Activated naive CD8-positive, alpha-beta T cell treated with anti-CD3 and anti-CD28 coated beads, Interleukin-2, amount 50 U/mL, for 24 hours (primary cell): Measurements from ENCODE around the gene SERPINI1.

Source experiments
- ATAC-seq: fragments of 150-1000 bp; cut with Tn5 transposase; one replicate; pipeline ENCODE4 v1.10.0; 2021
- DNase-seq: peaks from one replicate; pipeline ENCODE4 v3.0.0; 2021
- H3K27ac Mint-ChIP-seq: one replicate; pipeline ENCODE4 v1.8.0; 2021; ENCODE audit warnings: mild to moderate bottlenecking, mixed read lengths
- H3K27me3 Mint-ChIP-seq: one replicate; pipeline ENCODE4 v1.8.0; 2021; ENCODE audit warnings: mixed read lengths
- H3K36me3 Mint-ChIP-seq: one replicate; pipeline ENCODE4 v1.8.0; 2021; ENCODE audit warnings: low read depth, mixed read lengths
- H3K4me1 Mint-ChIP-seq: one replicate; pipeline ENCODE4 v1.8.0; 2021; ENCODE audit warnings: mixed read lengths
- H3K4me3 Mint-ChIP-seq: one replicate; pipeline ENCODE4 v1.8.0; 2021; ENCODE audit warnings: mild to moderate bottlenecking, moderate library complexity, mixed read lengths
- H3K9me3 Mint-ChIP-seq: one replicate; pipeline ENCODE4 v1.8.0; 2021; ENCODE audit warnings: mixed read lengths

Gene SERPINI1

GRCh38 chr3:167835953-167836352 lies 100.4 kb downstream of the SERPINI1 start:
- ATAC-seq: no peak
- Mint-ChIP-seq H3K9me3 (no peaks in the 10 kb centered on the region), H3K36me3 (no peaks in the 10 kb centered on the region), H3K27me3 (no peaks in the 10 kb centered on the region), H3K4me1 (peaks cover 4% of the 10 kb centered on the region), H3K27ac (no peak overlapping the region), H3K4me3 (no peak overlapping the region)
- no peak for DNase-seq

DNA sequence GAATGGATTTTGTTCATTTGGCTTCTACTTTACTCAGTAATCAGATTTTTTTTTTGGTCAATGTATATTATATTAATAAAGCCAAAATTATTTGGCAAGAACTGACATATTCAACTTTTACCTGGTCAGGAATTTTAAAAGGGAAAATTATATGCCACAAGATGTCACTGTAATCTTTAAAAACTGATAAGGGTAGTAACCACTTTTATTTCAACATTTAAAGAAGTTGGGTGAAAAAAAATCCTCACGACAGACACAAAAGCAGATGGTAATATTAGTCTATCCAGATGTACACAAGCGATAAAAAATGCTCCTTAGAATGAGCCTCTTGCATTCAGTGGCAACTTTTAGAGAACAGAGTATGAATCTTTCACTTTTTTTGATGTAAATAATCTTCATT lies 101.9 kb downstream of the SERPINI1 start:
- DNase-seq: no peak
- H3K4me1 Mint-ChIP-seq: peaks cover 4% of the 10 kb centered on the region
- ATAC-seq: no peak
- no peaks in the 10 kb centered on the region for H3K36me3 Mint-ChIP-seq
- no peak overlapping the region for H3K4me3 Mint-ChIP-seq
- no peaks in the 10 kb centered on the region for H3K9me3 Mint-ChIP-seq
- no peak overlapping the region for H3K27ac Mint-ChIP-seq
- peaks cover 5% of the 10 kb centered on the region for H3K27me3 Mint-ChIP-seq

DNA sequence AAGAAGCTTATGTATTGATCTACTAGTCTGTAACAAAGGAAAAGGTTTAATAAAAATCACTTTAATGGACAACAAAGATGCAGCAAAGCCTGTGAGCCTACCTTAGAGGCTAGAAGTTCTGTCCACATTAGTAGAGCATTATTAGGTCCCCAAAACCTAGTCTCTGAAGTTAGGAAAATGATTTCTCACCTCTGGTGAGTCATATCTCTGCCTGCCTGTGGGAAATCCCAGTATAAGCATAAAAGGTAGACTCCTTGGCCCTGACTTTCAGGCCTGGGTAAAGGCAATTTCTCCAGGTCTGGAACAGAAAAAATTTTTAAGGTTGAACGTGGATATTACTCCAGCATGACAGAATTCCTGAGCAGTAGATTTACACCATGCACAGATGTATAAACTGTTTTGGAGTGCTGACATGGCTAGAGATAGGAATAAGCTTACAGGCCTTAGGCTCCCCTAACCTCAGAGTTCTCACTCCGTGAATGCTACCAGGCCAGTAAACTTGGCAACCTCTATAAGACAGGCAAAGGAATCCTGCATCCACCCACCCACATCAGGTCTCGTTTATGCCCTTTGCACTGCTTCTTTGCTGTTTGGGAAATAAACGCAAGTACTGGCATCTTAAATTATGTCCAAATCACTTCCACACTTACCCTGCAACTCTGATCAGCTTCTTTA lies 104.1 kb downstream of the SERPINI1 start:
- H3K4me1 Mint-ChIP-seq: peaks cover 10% of the 10 kb centered on the region
- no peak for ATAC-seq
- H3K36me3 Mint-ChIP-seq: no peaks in the 10 kb centered on the region
- H3K9me3 Mint-ChIP-seq: no peaks in the 10 kb centered on the region
- DNase-seq: no peak
- peaks cover 5% of the 10 kb centered on the region for H3K27me3 Mint-ChIP-seq
- no peak overlapping the region for H3K4me3 Mint-ChIP-seq
- no peak overlapping the region for H3K27ac Mint-ChIP-seq

GRCh38 chr3:167840247-167840646 lies 104.7 kb downstream of the SERPINI1 start:
- no peak for ATAC-seq
- peaks cover 10% of the 10 kb centered on the region for H3K4me1 Mint-ChIP-seq
- peaks cover 5% of the 10 kb centered on the region for H3K27me3 Mint-ChIP-seq
- H3K27ac Mint-ChIP-seq: no peak overlapping the region
- no peak overlapping the region for H3K4me3 Mint-ChIP-seq
- no peaks in the 10 kb centered on the region for H3K36me3 Mint-ChIP-seq
- no peaks in the 10 kb centered on the region for H3K9me3 Mint-ChIP-seq
- DNase-seq: no peak

DNA sequence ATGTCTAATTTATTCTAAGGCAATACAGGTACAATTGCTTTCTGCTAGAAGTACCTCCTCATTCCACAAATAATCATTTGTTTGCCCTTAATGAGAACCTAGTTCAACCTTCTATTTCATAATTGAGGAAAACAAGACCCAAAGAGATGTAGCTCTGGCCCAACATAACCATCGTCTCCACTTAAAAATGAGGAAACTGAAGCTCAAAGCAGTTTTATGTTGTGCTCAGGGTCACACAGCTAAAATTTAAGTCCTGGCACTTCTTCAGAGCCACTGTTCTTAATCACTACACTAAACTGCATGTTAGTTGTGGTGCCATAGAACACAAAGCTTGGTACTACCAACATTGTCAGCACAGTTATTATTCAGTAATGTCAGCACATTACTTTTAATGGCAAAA lies 108.0 kb downstream of the SERPINI1 start:
- Mint-ChIP-seq H3K27ac (no peak overlapping the region), H3K9me3 (peaks cover 4% of the 10 kb centered on the region), H3K27me3 (peaks cover 5% of the 10 kb centered on the region), H3K4me3 (no peak overlapping the region), H3K4me1 (peaks cover 10% of the 10 kb centered on the region), H3K36me3 (no peaks in the 10 kb centered on the region)
- no peak for DNase-seq
- no peak for ATAC-seq

GRCh38 chr3:167843886-167844285 lies 108.4 kb downstream of the SERPINI1 start:
- Mint-ChIP-seq H3K27me3 (peaks cover 5% of the 10 kb centered on the region), H3K9me3 (peaks cover 4% of the 10 kb centered on the region), H3K27ac (no peak overlapping the region), H3K4me3 (no peak overlapping the region), H3K36me3 (no peaks in the 10 kb centered on the region), H3K4me1 (peaks cover 8% of the 10 kb centered on the region)
- ATAC-seq (no peak), DNase-seq (no peak)

- Mint-ChIP-seq H3K36me3 (no peaks in the 10 kb centered on the region), H3K27ac (no peak overlapping the region), H3K27me3 (peaks cover 5% of the 10 kb centered on the region), H3K4me3 (no peak overlapping the region), H3K9me3 (peaks cover 4% of the 10 kb centered on the region), H3K4me1 (peaks cover 6% of the 10 kb centered on the region)
- DNase-seq (no peak), ATAC-seq (no peak)
Measured at GRCh38 chr3:167844528-167844927, 109.0 kb downstream of the SERPINI1 start.

DNA sequence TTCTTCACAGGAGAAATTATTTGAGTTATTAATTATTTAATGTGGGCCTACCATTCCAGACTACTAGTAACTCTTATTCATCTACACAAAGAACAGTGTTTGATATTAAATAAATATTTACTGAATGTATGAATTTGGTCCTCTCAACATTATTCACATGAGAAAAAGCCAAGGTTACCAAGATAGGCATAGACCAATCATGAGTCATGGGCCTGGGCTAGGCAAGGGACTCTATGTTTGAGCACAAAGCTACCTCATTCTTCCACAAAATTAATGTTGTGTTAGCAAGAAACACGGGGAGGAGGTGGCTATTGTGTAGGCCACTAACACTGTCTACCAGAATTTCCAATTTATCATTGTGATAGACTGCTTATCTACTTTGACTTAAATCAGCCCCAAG lies 115.7 kb downstream of the SERPINI1 start:
- Mint-ChIP-seq H3K4me1 (no peaks in the 10 kb centered on the region), H3K9me3 (peaks cover 4% of the 10 kb centered on the region), H3K4me3 (no peak overlapping the region), H3K36me3 (no peaks in the 10 kb centered on the region), H3K27ac (no peak overlapping the region), H3K27me3 (peaks cover 2% of the 10 kb centered on the region)
- no peak for ATAC-seq
- no peak for DNase-seq

DNA sequence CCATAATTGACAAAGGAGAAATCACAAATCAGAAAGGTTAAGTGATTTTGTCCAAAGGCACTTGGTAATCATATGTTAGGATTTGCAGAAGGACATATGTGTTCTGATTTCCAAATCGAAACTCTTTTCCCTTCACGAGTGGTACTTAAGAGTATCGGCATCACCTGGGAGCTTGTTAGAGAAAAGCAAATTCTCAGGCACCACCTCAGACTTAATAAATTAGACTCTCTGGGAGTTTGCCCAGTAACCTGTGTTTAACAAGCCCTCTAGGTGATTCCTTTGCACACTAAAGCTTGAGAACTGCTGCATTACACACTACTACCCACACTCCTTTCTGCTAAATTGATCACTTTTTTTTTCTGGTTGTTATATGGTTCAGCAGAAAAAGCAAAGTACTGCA lies 116.2 kb downstream of the SERPINI1 start:
- peaks cover 4% of the 10 kb centered on the region for H3K9me3 Mint-ChIP-seq
- no peaks in the 10 kb centered on the region for H3K4me1 Mint-ChIP-seq
- no peaks in the 10 kb centered on the region for H3K36me3 Mint-ChIP-seq
- DNase-seq (no peak), ATAC-seq (no peak)
- peaks cover 2% of the 10 kb centered on the region for H3K27me3 Mint-ChIP-seq
- H3K4me3 Mint-ChIP-seq: no peak overlapping the region
- no peak overlapping the region for H3K27ac Mint-ChIP-seq

GRCh38 chr3:167852216-167852615 lies 116.7 kb downstream of the SERPINI1 start:
- Mint-ChIP-seq H3K4me1 (no peaks in the 10 kb centered on the region), H3K27me3 (peaks cover 2% of the 10 kb centered on the region), H3K27ac (no peak overlapping the region), H3K36me3 (no peaks in the 10 kb centered on the region), H3K9me3 (peaks cover 4% of the 10 kb centered on the region), H3K4me3 (no peak overlapping the region)
- DNase-seq: no peak
- ATAC-seq: no peak

DNA sequence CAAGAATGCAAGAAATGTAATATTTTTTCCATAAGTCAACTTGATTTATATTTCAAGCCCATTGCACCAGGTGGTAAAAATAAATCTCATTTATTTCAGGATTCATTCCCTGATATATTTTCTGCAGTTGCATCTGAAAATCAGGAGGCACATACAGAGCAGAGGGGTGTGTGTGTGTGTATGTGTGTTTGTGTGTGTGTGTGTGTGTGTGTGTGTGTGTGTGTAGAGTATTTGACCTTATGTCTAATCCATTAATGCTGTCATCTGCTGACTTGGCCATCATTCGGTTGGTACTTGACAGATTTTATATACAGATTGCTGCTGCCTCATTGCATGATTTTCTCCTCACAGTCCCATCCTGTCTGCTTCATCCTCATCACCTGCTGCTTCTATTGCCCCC lies 118.5 kb downstream of the SERPINI1 start:
- H3K36me3 Mint-ChIP-seq: no peaks in the 10 kb centered on the region
- no peaks in the 10 kb centered on the region for H3K4me1 Mint-ChIP-seq
- DNase-seq (no peak), ATAC-seq (no peak)
- H3K4me3 Mint-ChIP-seq: no peak overlapping the region
- no peak overlapping the region for H3K27ac Mint-ChIP-seq
- no peaks in the 10 kb centered on the region for H3K9me3 Mint-ChIP-seq
- peaks cover 2% of the 10 kb centered on the region for H3K27me3 Mint-ChIP-seq

GRCh38 chr3:167854846-167855245 lies 119.3 kb downstream of the SERPINI1 start:
- no peak for DNase-seq
- Mint-ChIP-seq H3K27me3 (peaks cover 2% of the 10 kb centered on the region), H3K9me3 (no peaks in the 10 kb centered on the region), H3K4me1 (no peaks in the 10 kb centered on the region), H3K4me3 (no peak overlapping the region), H3K36me3 (no peaks in the 10 kb centered on the region), H3K27ac (no peak overlapping the region)
- no peak for ATAC-seq

DNA sequence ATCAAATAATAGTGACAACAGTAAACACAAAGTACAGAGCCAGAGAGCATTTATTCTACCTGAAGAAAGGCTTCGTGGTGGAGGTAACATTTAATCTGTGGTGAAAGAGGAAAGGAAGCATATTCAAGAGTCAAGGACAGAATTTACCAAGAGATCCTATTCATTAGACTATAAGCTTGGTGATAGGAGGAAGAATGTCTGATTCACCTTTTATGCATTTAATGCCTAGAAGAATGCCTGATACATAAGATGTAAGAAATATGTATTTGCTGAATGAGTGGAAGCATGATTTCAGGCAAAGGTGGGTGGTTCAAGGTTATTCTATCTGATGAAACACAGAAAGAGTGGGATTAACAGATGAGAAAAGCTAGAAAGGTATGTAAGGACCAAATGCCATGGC lies 119.8 kb downstream of the SERPINI1 start:
- no peaks in the 10 kb centered on the region for H3K27me3 Mint-ChIP-seq
- H3K4me3 Mint-ChIP-seq: no peak overlapping the region
- no peaks in the 10 kb centered on the region for H3K36me3 Mint-ChIP-seq
- H3K27ac Mint-ChIP-seq: no peak overlapping the region
- H3K9me3 Mint-ChIP-seq: no peaks in the 10 kb centered on the region
- no peak for ATAC-seq
- DNase-seq: no peak
- H3K4me1 Mint-ChIP-seq: no peaks in the 10 kb centered on the region

- ATAC-seq: no peak
- Mint-ChIP-seq H3K27me3 (no peaks in the 10 kb centered on the region), H3K36me3 (no peaks in the 10 kb centered on the region), H3K9me3 (no peaks in the 10 kb centered on the region), H3K4me1 (peaks cover 8% of the 10 kb centered on the region), H3K4me3 (no peak overlapping the region), H3K27ac (no peak overlapping the region)
- no peak for DNase-seq
Measured at GRCh38 chr3:167858865-167859264, 123.3 kb downstream of the SERPINI1 start.

- ATAC-seq (no peak), DNase-seq (no peak)
- H3K9me3 Mint-ChIP-seq: no peaks in the 10 kb centered on the region
- H3K27me3 Mint-ChIP-seq: no peaks in the 10 kb centered on the region
- H3K4me1 Mint-ChIP-seq: peaks cover 8% of the 10 kb centered on the region
- H3K36me3 Mint-ChIP-seq: no peaks in the 10 kb centered on the region
- no peak overlapping the region for H3K27ac Mint-ChIP-seq
- H3K4me3 Mint-ChIP-seq: no peak overlapping the region
Measured at GRCh38 chr3:167859610-167860009, 124.1 kb downstream of the SERPINI1 start.

DNA sequence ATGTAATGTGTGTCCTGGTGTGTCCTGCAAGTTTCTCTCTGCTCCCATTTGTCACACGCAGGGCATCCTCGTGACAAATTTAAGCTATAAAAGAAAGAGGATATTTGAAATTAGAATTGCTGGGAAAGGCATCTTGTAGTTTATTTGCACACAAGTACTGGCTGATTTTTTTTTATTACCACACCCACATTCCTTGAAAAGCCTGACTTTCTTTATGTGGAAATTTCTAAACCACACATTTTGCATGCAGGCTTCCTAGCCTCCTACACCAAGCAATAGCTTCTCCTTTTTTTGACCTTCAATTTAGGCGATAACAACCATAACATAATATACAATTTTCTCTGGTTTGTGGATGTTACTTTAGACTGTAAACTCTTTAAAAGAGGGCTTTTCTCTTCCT lies 126.1 kb downstream of the SERPINI1 start:
- Mint-ChIP-seq H3K4me3 (no peak overlapping the region), H3K36me3 (no peaks in the 10 kb centered on the region), H3K27ac (no peak overlapping the region), H3K4me1 (peaks cover 8% of the 10 kb centered on the region), H3K9me3 (no peaks in the 10 kb centered on the region), H3K27me3 (no peaks in the 10 kb centered on the region)
- ATAC-seq: no peak
- no peak for DNase-seq
